Keratinocyte (primary cell): ENCODE measurements around the gene RAP1GAP2. TPM values are rescaled to one million over a fixed set of nuclear protein-coding genes. Genes with fewer than 3 reads are reported as not detected.

ENCODE experiments used
- DNase-seq: peaks from one replicate; pipeline ENCODE4 v3.0.0-alpha.2; 2011; ENCODE audit warnings: low read depth, missing footprints, low spot score
- FAIRE-seq: peaks from 2 replicates; lab custom pipeline; 2011; peaks lifted over from hg19 to GRCh38; lab: Jason Lieb, UNC
- H2AFZ ChIP-seq: 2 replicates; pipeline ENCODE4 v1.6.0; 2012; ENCODE audit warnings: low read length, control low read depth, inconsistent platforms; ENCODE audit not compliant: control insufficient read depth
- H3K27ac ChIP-seq: 2 replicates; pipeline ENCODE4 v1.5.1; 2011; ENCODE audit warnings: low read length; ENCODE audit not compliant: control insufficient read depth, insufficient read depth
- H3K27me3 ChIP-seq: 3 replicates; pipeline ENCODE4 v1.6.0; 2011; ENCODE audit warnings: low read length; ENCODE audit not compliant: control insufficient read depth, insufficient read depth; ENCODE audit errors: extremely low read depth
- H3K36me3 ChIP-seq, 2 experiments: 2 replicates in 1 of 2; 3 replicates in 1 of 2; pipeline ENCODE4 v1.5.1; 2011; ENCODE audit warnings: low read length in 2 of 2, mild to moderate bottlenecking in 1 of 2; ENCODE audit not compliant: control insufficient read depth in 2 of 2, insufficient read depth in 2 of 2; ENCODE audit errors: extremely low read depth in 1 of 2
- H3K4me1 ChIP-seq: 3 replicates; pipeline ENCODE4 v1.5.1; 2011; ENCODE audit warnings: low read length; ENCODE audit not compliant: control insufficient read depth, insufficient read depth; ENCODE audit errors: extremely low read depth
- H3K4me2 ChIP-seq: 3 replicates; pipeline ENCODE4 v1.6.0; 2011; ENCODE audit warnings: low read depth, low read length; ENCODE audit not compliant: control insufficient read depth, insufficient read depth; ENCODE audit errors: extremely low read depth
- H3K4me3 ChIP-seq, 3 experiments: fragments of 200-600 bp in 1 of 3; sonication (generic) in 1 of 3; 2 replicates in 2 of 3; 3 replicates in 1 of 3; pipeline ENCODE4 v1.5.1; 2011 to 2016; ENCODE audit warnings: low read length in 3 of 3, mild to moderate bottlenecking in 3 of 3, control low read depth in 2 of 3, inconsistent platforms in 1 of 3, low read depth in 1 of 3, mixed read lengths in 1 of 3, mixed run types in 1 of 3, moderate library complexity in 1 of 3; ENCODE audit not compliant: control insufficient read depth in 2 of 3, insufficient read depth in 2 of 3; ENCODE audit errors: extremely low read depth in 1 of 3
- H3K79me2 ChIP-seq: 2 replicates; pipeline ENCODE4 v1.6.0; 2012; ENCODE audit warnings: low read length; ENCODE audit not compliant: control insufficient read depth, insufficient read depth
- H3K9ac ChIP-seq: 3 replicates; pipeline ENCODE4 v1.6.0; 2011; ENCODE audit warnings: low read length; ENCODE audit not compliant: control insufficient read depth, insufficient read depth; ENCODE audit errors: extremely low read depth
- H3K9me1 ChIP-seq: 3 replicates; pipeline ENCODE4 v1.6.0; 2011; ENCODE audit warnings: low read length; ENCODE audit not compliant: control insufficient read depth, insufficient read depth; ENCODE audit errors: extremely low read depth
- H3K9me3 ChIP-seq: 2 replicates; pipeline ENCODE4 v1.5.1; 2012; ENCODE audit warnings: low read depth, low read length; ENCODE audit not compliant: control insufficient read depth
- H4K20me1 ChIP-seq: 3 replicates; pipeline ENCODE4 v1.6.0; 2011; ENCODE audit warnings: low read length; ENCODE audit not compliant: control insufficient read depth, insufficient read depth; ENCODE audit errors: extremely low read depth
- EZH2 ChIP-seq: IDR thresholded peaks from one replicate; pipeline ENCODE4 v1.6.1; 2012; ENCODE audit warnings: inconsistent platforms, mild to moderate bottlenecking, low read length, moderate library complexity
- dilution Hi-C: fragments of 300-500 bp; cut with MboI; formaldehyde crosslinking; loops from one replicate; pipeline ENCODE4 v1.7.0; 2020; ENCODE audit warnings: low sequenced_read_pairs; ENCODE audit not compliant: extremely low pct_ligation_motif_present
- polyA plus RNA-seq, 5 experiments: library from polyadenylated mRNA; depleted of rRNA in 3 of 5; stranded (reverse) in 3 of 5; stranded (forward) in 1 of 5; unstranded in 1 of 5; fragments of >200 nt; gene quantifications; 1 replicate in 1 of 5; 2 replicates in 3 of 5; 3 replicates in 1 of 5; pipeline versions ENCODE4 v1.2.1 to v1.2.3, GENCODE V29; 2011 to 2012; ENCODE audit warnings: missing spikeins in 2 of 5, low read depth in 1 of 5, low replicate concordance in 1 of 5
- TF ChIP-seq, protein P1 (sequence below), 3 experiments: IDR thresholded peaks in 1 of 3; conservative IDR thresholded peaks in 1 of 3; optimal IDR thresholded peaks in 1 of 3; 2 replicates in 2 of 3; 3 replicates in 1 of 3; pipeline versions ENCODE3 to v1.5.1; 2011; ENCODE audit warnings: low read length in 3 of 3, mild to moderate bottlenecking in 3 of 3, moderate library complexity in 2 of 3, control low read depth in 1 of 3, inconsistent platforms in 1 of 3; ENCODE audit not compliant: insufficient read depth in 2 of 3; ENCODE audit errors: extremely low read depth in 1 of 3

The RAP1GAP2 gene
- polyA plus RNA-seq, 1 donor (not counting 4 experiments of a cell fraction or from before 2014, with no cell fraction given), result 13.6 TPM

DNA sequence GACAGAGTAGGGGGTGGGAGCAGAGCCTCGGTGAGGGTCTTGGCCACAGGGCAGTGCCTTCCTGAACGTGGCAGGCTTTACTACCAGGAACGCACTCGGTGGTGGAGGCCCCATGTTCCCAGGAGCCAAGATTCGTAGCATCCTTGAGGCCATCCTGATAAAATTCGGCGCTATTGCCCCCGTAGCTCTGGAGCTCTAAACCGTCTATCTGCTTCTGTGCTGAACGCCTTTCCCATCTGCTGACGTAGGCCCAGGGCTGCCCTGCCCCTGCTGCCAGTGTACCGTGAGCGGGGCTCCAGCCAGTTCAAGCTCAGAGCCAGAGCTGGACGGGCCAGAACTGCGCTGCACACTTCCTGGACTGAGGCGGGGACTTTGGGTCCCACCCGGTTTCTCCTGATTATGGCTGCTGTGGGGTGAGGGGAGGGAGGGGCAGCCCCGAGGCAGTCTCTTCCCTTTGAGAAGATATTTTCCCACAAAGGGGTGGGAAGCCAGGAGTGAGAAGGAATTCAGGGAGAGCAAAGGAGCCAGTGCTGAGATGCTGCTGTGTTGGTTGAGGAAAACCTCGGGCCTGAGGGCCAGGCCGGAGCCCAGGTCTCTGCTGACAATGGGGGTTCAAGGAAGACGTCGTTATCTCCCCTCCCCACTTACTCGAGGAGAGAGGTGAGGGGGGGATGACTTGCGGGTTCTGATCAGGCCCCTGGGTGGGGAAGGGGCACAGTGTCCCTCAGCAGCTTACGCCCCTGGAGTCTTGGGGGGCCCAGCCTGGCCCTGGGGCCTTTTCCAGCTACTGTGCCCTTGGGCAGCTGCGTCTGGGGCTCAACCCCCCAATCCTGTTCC, 237.7 kb downstream of the RAP1GAP2 start:
- Histone ChIP-seq H3K9me1 (no peaks in the 10 kb centered on the region), H3K4me3 (no peak overlapping the region), H3K36me3 (peaks cover 9 to 21% of the 10 kb centered on the region in 2 experiments), H3K27ac (no peak overlapping the region), H2AFZ (no peak overlapping the region), H4K20me1 (no peaks in the 10 kb centered on the region), H3K9ac (no peak overlapping the region), H3K4me1 (peaks cover 16% of the 10 kb centered on the region), H3K79me2 (no peaks in the 10 kb centered on the region), H3K9me3 (no peaks in the 10 kb centered on the region), H3K4me2 (no peak overlapping the region), H3K27me3 (no peaks in the 10 kb centered on the region)
- no peak for FAIRE-seq
- no peak for DNase-seq
- TF ChIP-seq EZH2, result no peak
- TF ChIP-seq, protein P1, sequence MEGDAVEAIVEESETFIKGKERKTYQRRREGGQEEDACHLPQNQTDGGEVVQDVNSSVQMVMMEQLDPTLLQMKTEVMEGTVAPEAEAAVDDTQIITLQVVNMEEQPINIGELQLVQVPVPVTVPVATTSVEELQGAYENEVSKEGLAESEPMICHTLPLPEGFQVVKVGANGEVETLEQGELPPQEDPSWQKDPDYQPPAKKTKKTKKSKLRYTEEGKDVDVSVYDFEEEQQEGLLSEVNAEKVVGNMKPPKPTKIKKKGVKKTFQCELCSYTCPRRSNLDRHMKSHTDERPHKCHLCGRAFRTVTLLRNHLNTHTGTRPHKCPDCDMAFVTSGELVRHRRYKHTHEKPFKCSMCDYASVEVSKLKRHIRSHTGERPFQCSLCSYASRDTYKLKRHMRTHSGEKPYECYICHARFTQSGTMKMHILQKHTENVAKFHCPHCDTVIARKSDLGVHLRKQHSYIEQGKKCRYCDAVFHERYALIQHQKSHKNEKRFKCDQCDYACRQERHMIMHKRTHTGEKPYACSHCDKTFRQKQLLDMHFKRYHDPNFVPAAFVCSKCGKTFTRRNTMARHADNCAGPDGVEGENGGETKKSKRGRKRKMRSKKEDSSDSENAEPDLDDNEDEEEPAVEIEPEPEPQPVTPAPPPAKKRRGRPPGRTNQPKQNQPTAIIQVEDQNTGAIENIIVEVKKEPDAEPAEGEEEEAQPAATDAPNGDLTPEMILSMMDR (optimal IDR thresholded peaks at IDR 0.05 in 1 of 3, IDR thresholded peaks at IDR 0.05 in 1 of 3, conservative IDR thresholded peaks at IDR 0.05 in 1 of 3; ENCODE audit: extremely low read depth in 1 of 3, insufficient read depth in 2 of 3, low read length in 3 of 3), result no peak
- dilution Hi-C loops, result no loop called here

DNA sequence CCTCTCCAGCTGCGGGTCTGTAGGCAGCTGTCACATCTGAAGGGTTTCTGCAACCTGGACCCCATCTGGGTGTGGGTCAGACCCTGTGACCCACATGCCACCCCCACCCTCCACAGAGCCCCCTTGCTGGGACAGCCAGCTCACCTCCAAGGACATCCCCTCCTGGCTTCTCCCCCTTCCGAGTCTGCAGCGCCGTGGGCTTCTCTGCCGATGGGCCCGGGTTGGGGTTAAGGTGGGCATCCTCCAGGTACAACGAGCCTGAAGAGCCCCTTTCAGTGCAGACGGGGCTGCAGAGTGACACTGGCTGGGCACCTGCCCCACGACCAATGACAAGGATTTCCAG, 238.3 kb downstream of the RAP1GAP2 start:
- DNase-seq (no peak), FAIRE-seq (no peak)
- dilution Hi-C loops, result no loop called here
- Histone ChIP-seq H2AFZ (no peak overlapping the region), H3K79me2 (no peaks in the 10 kb centered on the region), H3K9me1 (no peaks in the 10 kb centered on the region), H3K4me3 (no peak overlapping the region), H3K9ac (no peak overlapping the region), H3K36me3 (peaks cover 9 to 15% of the 10 kb centered on the region in 2 experiments), H3K9me3 (no peaks in the 10 kb centered on the region), H3K27me3 (no peaks in the 10 kb centered on the region), H3K27ac (no peak overlapping the region), H3K4me1 (peaks cover 12% of the 10 kb centered on the region), H3K4me2 (no peak overlapping the region), H4K20me1 (no peaks in the 10 kb centered on the region)
- TF ChIP-seq, protein P1 (optimal IDR thresholded peaks at IDR 0.05 in 1 of 3, IDR thresholded peaks at IDR 0.05 in 1 of 3, conservative IDR thresholded peaks at IDR 0.05 in 1 of 3; ENCODE audit: extremely low read depth in 1 of 3, insufficient read depth in 2 of 3, low read length in 3 of 3), result no peak
- no peak for TF ChIP-seq EZH2
